HepG2 (cell line): ENCODE results near the gene DDX39B. TPM values are rescaled to one million over a fixed set of nuclear protein-coding genes. Genes with fewer than 3 reads are reported as not detected.
A peak's percentile ranks its signal among the peaks of the same experiment; 100 is the strongest.

Experiments used
- ADNP ChIP-seq: sonication (generic); formaldehyde crosslinking; IDR thresholded peaks from 2 replicates; pipeline ENCODE4 v1.4.0; 2020; ENCODE audit warnings: missing genetic modification reagents
- BCL3 ChIP-seq: sonication (generic); formaldehyde crosslinking; IDR thresholded peaks from 2 replicates; pipeline ENCODE4 v1.5.1; 2020; ENCODE audit warnings: mild to moderate bottlenecking, missing genetic modification reagents, moderate library complexity
- BORCS8-MEF2B ChIP-seq: sonication (generic); formaldehyde crosslinking; IDR thresholded peaks from 2 replicates; pipeline ENCODE4 v1.8.0; 2022; ENCODE audit warnings: mild to moderate bottlenecking, missing genetic modification reagents
- CHD4 ChIP-seq: fragments of 200-600 bp; sonication (generic); IDR thresholded peaks from 2 replicates; pipeline ENCODE4 v1.7.0; 2017; ENCODE audit warnings: mild to moderate bottlenecking, low read length, borderline replicate concordance
- CREBL2 ChIP-seq: sonication (generic); formaldehyde crosslinking; IDR thresholded peaks from 2 replicates; pipeline ENCODE4 v1.8.1; 2023; ENCODE audit warnings: missing genetic modification reagents, mild to moderate bottlenecking, borderline replicate concordance
- CSRNP2 ChIP-seq: sonication (generic); formaldehyde crosslinking; conservative IDR thresholded peaks from 2 replicates; pipeline ENCODE4 v1.8.0; 2022; ENCODE audit warnings: low read depth, missing genetic modification reagents
- EEA1 ChIP-seq: sonication (generic); formaldehyde crosslinking; IDR thresholded peaks from 2 replicates; pipeline ENCODE4 v1.5.1; 2020; ENCODE audit warnings: mild to moderate bottlenecking, missing genetic modification reagents, borderline replicate concordance
- FOXA3 ChIP-seq: IDR thresholded peaks from 2 replicates; pipeline ENCODE4 v1.6.1; 2016; ENCODE audit warnings: missing genetic modification reagents, missing compliant biosample characterization
- GABPA ChIP-seq, 2 experiments: IDR thresholded peaks; 2 replicates each; pipeline ENCODE4 v1.6.1; 2011 to 2016; ENCODE audit warnings: low read depth in 2 of 2, low read length in 1 of 2, missing biosample characterization in 1 of 2, missing genetic modification characterization in 1 of 2
- HNRNPK ChIP-seq: fragments of 200-400 bp; formaldehyde crosslinking; IDR thresholded peaks from 2 replicates; pipeline ENCODE4 v1.6.1; 2018; ENCODE audit warnings: low read length, low read depth, moderate library complexity, mild to moderate bottlenecking; ENCODE audit not compliant: poor library complexity, severe bottlenecking
- KDM3A ChIP-seq: IDR thresholded peaks from 2 replicates; pipeline ENCODE4 v1.6.1; 2018; ENCODE audit warnings: low read depth, missing compliant biosample characterization
- NBN ChIP-seq: fragments of 450-650 bp; conservative IDR thresholded peaks from 2 replicates; pipeline ENCODE4 v1.6.1; 2017
- NCOR1 ChIP-seq: fragments of 200-600 bp; sonication (generic); IDR thresholded peaks from 2 replicates; pipeline ENCODE4 v1.7.0; 2017; ENCODE audit warnings: antibody characterized with exemption, low read length, borderline replicate concordance
- PAX8 ChIP-seq: sonication (generic); formaldehyde crosslinking; IDR thresholded peaks from 2 replicates; pipeline ENCODE4 v1.8.0; 2022; ENCODE audit warnings: mild to moderate bottlenecking, missing genetic modification reagents, borderline replicate concordance
- SETDB1 ChIP-seq: sonication (generic); formaldehyde crosslinking; IDR thresholded peaks from 2 replicates; pipeline ENCODE4 v1.5.1; 2020; ENCODE audit warnings: missing genetic modification reagents, mild to moderate bottlenecking, borderline replicate concordance
- SMYD3 ChIP-seq: sonication (generic); formaldehyde crosslinking; IDR thresholded peaks from 2 replicates; pipeline ENCODE4 v1.8.1; 2023; ENCODE audit warnings: mild to moderate bottlenecking, missing genetic modification reagents
- SP140L ChIP-seq: sonication (generic); formaldehyde crosslinking; IDR thresholded peaks from 2 replicates; pipeline ENCODE4 v1.4.0; 2020; ENCODE audit warnings: missing genetic modification reagents, borderline replicate concordance
- U2AF1 ChIP-seq: fragments of 200-400 bp; formaldehyde crosslinking; optimal IDR thresholded peaks from 2 replicates; pipeline ENCODE3; 2017; ENCODE audit warnings: mild to moderate bottlenecking, low read depth, low read length
- ZBTB42 ChIP-seq: sonication (generic); formaldehyde crosslinking; IDR thresholded peaks from 2 replicates; pipeline ENCODE4 v1.5.0; 2020; ENCODE audit warnings: mild to moderate bottlenecking, missing genetic modification reagents
- ZMYM3 ChIP-seq: sonication (generic); formaldehyde crosslinking; IDR thresholded peaks from 2 replicates; pipeline ENCODE4 v1.5.1; 2020; ENCODE audit warnings: mild to moderate bottlenecking, missing genetic modification reagents
- ZNF121 ChIP-seq: sonication (generic); formaldehyde crosslinking; IDR thresholded peaks from 2 replicates; pipeline ENCODE4 v1.5.0; 2020; ENCODE audit warnings: mild to moderate bottlenecking, missing genetic modification reagents
- ZNF264 ChIP-seq: sonication (generic); formaldehyde crosslinking; IDR thresholded peaks from 2 replicates; pipeline ENCODE4 v1.4.0; 2020; ENCODE audit warnings: missing genetic modification reagents
- ZNF350 ChIP-seq: sonication (generic); formaldehyde crosslinking; IDR thresholded peaks from 2 replicates; pipeline ENCODE4 v1.4.0; 2020; ENCODE audit warnings: mild to moderate bottlenecking, low read depth, missing genetic modification reagents, borderline replicate concordance
- ZNF563 ChIP-seq: sonication (generic); formaldehyde crosslinking; IDR thresholded peaks from 2 replicates; pipeline ENCODE4 v1.8.0; 2022; ENCODE audit warnings: mild to moderate bottlenecking, moderate library complexity, missing genetic modification reagents
- ZNF674 ChIP-seq: sonication (generic); formaldehyde crosslinking; IDR thresholded peaks from 2 replicates; pipeline ENCODE4 v1.5.0; 2020; ENCODE audit warnings: low read depth, mild to moderate bottlenecking, missing genetic modification reagents
- ZNF777 ChIP-seq: sonication (generic); formaldehyde crosslinking; IDR thresholded peaks from 2 replicates; pipeline ENCODE4 v1.4.0; 2020; ENCODE audit warnings: missing genetic modification reagents
- ZNF83 ChIP-seq: sonication (generic); formaldehyde crosslinking; IDR thresholded peaks from 2 replicates; pipeline ENCODE4 v1.4.0; 2020; ENCODE audit warnings: missing genetic modification reagents, mild to moderate bottlenecking, borderline replicate concordance
- ZNF879 ChIP-seq: sonication (generic); formaldehyde crosslinking; IDR thresholded peaks from 2 replicates; pipeline ENCODE4 v1.8.1; 2023; ENCODE audit warnings: missing genetic modification reagents
- polyA plus RNA-seq, 8 experiments: library from polyadenylated mRNA; depleted of rRNA in 3 of 8; stranded (reverse) in 7 of 8; unstranded in 1 of 8; fragments of >200 nt; fragmentation: Illumina TruSeq in 4 of 8; extraction: Trizol in 4 of 8; gene quantifications; 2 replicates each; pipeline versions ENCODE4 v1.2.1 to v1.2.3, GENCODE V29; 2011 to 2016; ENCODE audit warnings: low read depth in 4 of 8, missing spikeins in 1 of 8, mixed read lengths in 1 of 8; ENCODE audit not compliant: insufficient read depth in 1 of 8
- total RNA-seq, 5 experiments: library from RNA; depleted of rRNA; stranded (reverse); fragments of >200 nt; fragmentation: Illumina TruSeq; extraction: Trizol; gene quantifications; 2 replicates each; pipeline ENCODE4 v1.2.3, GENCODE V29; 2016; ENCODE audit warnings: low read depth in 1 of 5

Gene DDX39B
- total and polyA plus RNA-seq, 2 of the 13 experiments (the other 11 are each of a cell fraction or from before 2014, with no cell fraction given), result 570 to 678 TPM

GRCh38 chr6:31541658-31542521, at the start of gene DDX39B (continued):
- TF ChIP-seq ZBTB42 (CRISPR knock-in tag), result no peak
- 0 out of 2 replicates have a peak, but pooled peaks have one; percentile 88 for TF ChIP-seq CREBL2 (CRISPR knock-in tag)
- TF ChIP-seq PAX8 (CRISPR knock-in tag), result no peak; the same call in 1 of the 2 replicates
- TF ChIP-seq SETDB1, result no peak
- peak; percentile 94 for TF ChIP-seq BCL3
- no peak for TF ChIP-seq SP140L (CRISPR knock-in tag)
- peak; percentile 30 for TF ChIP-seq HNRNPK
- TF ChIP-seq BORCS8-MEF2B (CRISPR knock-in tag), result peak; percentile 63; the same call in 1 of the 2 replicates
- peak; percentile 81; the same call in 1 of the 2 replicates for TF ChIP-seq NCOR1
- peak; percentile 58; the same call in 1 of the 2 replicates for TF ChIP-seq ZNF121 (CRISPR knock-in tag)
- no peak for TF ChIP-seq ZNF879 (CRISPR knock-in tag)
- TF ChIP-seq SMYD3, result peak; percentile 86; the same call in 1 of the 2 replicates
- peak; percentile 57; the same call in 1 of the 2 replicates for TF ChIP-seq ZNF777 (CRISPR knock-in tag)
- TF ChIP-seq ZNF264 (CRISPR knock-in tag), result peak; percentile 92
- TF ChIP-seq EEA1 (CRISPR knock-in tag), result no peak; the same call in none of the 2 replicates
- TF ChIP-seq KDM3A (CRISPR knock-in tag), result 0 out of 2 replicates have a peak, but pooled peaks have one; percentile 28
- TF ChIP-seq ZNF563 (CRISPR knock-in tag), result peak; percentile 76
- no peak for TF ChIP-seq NBN
- no peak for TF ChIP-seq CSRNP2 (CRISPR knock-in tag)
- TF ChIP-seq FOXA3 (CRISPR knock-in tag), result peak; percentile 68; the same call in 1 of the 2 replicates
- TF ChIP-seq ZNF350 (CRISPR knock-in tag), result peak; percentile 97
- peak; percentile 36 for TF ChIP-seq ZNF83 (CRISPR knock-in tag)
- no peak for TF ChIP-seq U2AF1
- TF ChIP-seq GABPA (IDR thresholded peaks at IDR 0.05; ENCODE audit: low read depth, low read length), result peak; percentile 82
- TF ChIP-seq GABPA (CRISPR knock-in tag; IDR thresholded peaks at IDR 0.05; ENCODE audit: low read depth), result peak; percentile 97
- no peak; the same call in 1 of the 2 replicates for TF ChIP-seq ZMYM3
- no peak for TF ChIP-seq CHD4
- TF ChIP-seq ADNP (CRISPR knock-in tag), result no peak
- TF ChIP-seq ZNF674 (CRISPR knock-in tag), result 0 out of 2 replicates have a peak, but pooled peaks have one; percentile 37
